HG02798 (cell line): ENCODE results near the gene RACK1.

Experiments
- ATAC-seq: cut with Tn5 transposase; IDR thresholded peaks from one replicate; pipeline ENCODE4 v1.9.1; 2021; ENCODE audit warnings: mild to moderate bottlenecking; ENCODE audit not compliant: unreplicated experiment, poor library complexity

The RACK1 gene

DNA sequence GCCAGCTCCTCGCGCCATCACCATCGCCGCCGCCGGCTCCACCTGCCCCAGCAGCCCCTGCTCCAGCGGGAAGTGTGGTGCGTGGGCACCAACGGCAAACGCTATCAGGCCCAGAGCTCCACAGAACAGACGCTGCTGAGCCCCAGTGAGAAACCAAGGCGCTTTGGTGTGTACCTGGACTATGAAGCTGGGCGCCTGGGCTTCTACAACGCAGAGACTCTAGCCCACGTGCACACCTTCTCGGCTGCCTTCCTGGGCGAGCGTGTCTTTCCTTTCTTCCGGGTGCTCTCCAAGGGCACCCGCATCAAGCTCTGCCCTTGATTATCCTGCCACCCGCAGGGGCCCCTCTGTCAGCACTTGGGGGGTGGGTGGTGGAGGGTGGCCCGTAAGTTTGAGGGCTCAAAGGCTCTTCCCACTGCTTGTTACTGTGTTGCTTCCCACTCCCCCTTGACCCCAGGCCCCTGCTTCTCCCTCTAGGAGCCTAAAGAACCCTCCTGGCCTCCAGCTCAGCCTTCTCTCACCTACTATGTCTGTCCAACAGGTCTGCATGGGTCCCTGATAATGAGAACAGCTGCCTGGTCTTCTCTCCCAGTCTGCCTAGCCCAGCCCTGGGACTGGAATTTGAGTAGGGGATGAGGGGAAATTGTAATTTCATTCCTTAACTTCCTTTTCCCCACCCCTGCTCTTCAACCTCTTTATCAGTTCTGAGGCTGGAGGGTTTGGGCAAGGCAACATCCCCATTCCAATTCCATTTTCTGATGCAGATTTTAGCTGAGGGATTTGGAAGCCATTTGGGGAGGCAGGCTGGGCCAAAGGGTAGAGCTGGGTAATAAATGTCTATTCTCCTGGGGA is 9.0 kb downstream of the RACK1 start:
- no peak for ATAC-seq

DNA sequence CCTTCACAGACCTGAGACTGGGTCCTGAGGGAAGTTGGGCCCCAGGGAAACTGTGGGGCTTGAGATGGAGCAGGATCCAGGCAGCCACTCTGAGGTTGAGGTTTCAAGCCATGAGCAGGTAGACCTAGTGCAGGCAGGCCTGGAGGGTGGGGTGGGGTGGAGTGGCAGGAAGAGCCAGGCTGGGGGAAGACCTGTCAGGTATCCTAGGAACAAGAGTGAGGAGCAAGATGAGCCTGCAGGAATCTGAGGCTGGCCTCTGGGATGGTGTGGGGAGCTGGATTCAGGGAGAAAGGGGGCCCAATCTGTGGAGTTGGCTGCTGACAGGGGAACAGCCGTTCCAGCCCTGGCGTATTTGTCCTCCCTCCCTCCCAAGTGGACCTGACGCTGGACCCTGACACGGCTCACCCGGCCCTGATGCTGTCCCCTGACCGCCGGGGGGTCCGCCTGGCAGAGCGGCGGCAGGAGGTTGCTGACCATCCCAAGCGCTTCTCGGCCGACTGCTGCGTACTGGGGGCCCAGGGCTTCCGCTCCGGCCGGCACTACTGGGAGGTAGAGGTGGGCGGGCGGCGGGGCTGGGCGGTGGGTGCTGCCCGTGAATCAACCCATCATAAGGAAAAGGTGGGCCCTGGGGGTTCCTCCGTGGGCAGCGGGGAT is 9.8 kb downstream of the RACK1 start:
- no peak for ATAC-seq

DNA sequence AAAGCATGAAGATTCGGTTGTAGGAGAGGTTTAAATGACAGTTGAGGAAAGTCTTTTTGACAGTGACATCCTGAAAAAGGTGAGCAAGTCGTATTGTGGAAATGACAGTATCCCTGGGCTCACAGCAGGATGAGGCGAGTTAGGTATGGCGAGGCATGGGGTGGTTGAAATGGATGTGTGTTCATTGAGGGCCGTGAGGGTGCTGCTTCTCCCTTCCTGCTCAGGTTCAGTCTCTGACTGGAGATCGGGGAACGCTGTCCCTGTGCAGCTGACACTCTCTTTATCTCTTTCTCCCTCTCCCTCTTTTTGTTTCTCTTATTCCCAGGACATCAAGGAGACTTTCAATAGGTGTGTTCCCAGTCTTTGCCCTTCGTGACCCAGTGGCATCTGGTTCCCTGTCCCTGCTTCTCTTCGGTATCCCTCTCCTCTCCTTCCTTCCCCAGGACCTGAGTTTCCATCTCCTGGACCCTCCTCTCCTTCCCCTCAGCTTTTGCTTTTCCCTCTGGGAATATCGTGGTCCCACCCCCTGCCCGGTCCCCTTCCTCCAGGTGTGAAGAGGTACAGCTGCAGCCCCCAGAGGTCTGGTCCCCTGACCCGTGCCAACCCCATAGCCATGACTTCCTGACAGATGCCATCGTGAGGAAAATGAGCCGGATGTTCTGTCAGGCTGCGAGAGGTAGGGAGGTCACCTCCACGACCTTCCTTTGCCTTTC is 10.5 kb downstream of the RACK1 start:
- ATAC-seq = no peak

DNA sequence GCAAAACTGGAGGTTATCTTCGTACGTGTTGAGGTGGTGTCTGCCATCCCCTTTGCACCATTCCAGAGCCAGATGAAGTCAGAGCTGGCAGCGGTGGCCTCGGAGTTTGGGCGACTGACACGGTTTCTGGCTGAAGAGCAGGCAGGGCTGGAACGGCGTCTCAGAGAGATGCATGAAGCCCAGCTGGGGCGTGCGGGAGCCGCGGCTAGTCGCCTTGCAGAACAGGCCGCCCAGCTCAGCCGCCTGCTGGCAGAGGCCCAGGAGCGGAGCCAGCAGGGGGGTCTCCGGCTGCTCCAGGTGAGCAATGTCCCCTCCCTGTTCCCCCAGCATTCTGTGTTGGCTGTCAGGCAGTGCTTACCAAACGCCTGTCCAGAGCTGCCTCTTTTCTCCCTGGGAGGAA is 11.1 kb downstream of the RACK1 start:
- ATAC-seq = no peak

DNA sequence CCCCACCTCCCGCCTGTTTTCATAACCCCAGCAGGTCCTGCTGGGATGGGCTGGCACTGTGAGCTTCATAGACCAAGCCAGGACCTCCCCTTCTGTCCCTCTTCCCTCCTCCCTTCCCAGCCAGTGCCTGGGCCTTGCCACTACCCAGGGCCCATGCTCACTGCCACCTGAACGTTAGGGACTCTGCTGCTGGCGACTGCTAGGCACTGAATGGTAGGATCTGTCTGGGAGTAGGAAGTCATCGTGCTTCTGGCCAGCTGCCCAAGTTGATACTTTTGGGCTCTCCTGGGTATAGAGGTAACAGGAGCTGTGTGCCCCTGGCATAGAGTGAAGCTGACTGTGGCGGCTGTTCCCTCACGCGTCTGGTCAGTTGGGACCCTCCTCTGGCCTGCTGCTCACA is 12.3 kb downstream of the RACK1 start:
- ATAC-seq = no peak

DNA sequence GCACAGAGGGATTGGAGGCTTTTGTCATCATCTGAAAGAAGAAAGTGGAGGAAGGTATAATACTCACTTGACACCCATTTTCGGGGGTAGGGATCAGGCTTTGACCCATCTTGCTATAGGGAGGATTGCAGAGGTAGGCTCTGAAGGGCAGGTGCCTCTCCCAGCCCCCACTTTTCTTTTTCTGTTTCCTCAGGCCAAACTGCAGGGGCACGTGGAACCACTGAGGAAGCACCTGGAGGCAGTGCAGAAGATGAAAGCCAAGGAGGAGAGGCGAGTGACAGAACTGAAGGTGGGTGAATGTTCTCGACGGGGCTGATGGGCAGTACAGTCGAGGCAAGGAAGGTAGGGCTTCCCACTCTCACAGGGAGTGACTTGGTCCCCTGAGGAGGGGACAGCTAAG is 13.2 kb downstream of the RACK1 start:
- no peak for ATAC-seq

DNA sequence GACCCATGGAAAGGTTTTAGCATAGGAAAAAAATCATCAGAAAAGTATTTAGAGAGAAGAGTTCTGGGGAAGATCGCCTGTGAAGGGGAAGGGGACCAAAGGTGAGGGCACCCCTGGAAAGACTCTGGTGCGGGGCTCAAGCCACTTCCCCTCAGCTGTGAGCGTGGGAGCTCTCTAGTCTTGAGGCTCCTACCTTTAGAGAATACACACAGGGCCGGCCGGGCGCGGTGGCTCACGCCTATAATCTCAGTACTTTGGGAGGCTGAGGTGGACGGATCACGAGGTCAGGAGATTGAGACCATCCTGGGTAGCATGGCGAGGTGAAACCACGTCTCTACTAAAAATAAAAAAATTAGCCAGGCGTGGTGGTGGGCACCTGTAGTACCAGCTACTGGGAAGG is 13.7 kb downstream of the RACK1 start:
- no peak for ATAC-seq

DNA sequence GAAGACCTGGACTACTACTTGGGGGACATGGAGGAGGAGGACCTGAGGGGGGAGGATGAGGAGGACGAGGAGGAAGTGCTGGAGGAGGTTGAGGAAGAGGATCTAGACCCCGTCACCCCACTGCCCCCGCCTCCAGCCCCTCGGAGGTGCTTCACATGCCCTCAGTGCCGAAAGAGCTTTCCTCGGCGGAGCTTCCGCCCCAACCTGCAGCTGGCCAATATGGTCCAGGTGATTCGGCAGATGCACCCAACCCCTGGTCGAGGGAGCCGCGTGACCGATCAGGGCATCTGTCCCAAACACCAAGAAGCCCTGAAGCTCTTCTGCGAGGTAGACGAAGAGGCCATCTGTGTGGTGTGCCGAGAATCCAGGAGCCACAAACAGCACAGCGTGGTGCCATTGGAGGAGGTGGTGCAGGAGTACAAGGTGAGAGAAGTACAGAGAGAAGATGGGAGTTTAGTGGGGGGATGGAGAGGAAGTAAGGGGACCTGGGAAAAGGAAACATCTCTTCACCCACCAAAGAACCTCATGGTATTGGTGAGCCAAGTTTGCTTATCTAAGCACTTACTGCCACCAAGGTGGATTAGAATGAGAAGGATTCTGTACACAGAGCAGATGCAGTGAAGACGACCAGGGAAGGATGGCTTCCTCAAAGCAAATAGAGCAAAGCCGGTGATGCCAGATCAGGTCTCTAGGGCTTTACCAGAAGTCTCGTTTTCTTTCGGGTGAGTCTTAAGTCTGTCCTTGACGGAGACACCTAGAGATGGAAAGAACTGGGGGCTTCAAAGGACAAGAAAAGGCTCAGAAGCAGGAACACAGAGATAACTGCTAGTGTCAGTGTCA is 19.1 kb downstream of the RACK1 start:
- ATAC-seq = no peak

GRCh38 chr5:181223729-181224389 is 19.8 kb downstream of the RACK1 start:
- ATAC-seq = peak; percentile 0

DNA sequence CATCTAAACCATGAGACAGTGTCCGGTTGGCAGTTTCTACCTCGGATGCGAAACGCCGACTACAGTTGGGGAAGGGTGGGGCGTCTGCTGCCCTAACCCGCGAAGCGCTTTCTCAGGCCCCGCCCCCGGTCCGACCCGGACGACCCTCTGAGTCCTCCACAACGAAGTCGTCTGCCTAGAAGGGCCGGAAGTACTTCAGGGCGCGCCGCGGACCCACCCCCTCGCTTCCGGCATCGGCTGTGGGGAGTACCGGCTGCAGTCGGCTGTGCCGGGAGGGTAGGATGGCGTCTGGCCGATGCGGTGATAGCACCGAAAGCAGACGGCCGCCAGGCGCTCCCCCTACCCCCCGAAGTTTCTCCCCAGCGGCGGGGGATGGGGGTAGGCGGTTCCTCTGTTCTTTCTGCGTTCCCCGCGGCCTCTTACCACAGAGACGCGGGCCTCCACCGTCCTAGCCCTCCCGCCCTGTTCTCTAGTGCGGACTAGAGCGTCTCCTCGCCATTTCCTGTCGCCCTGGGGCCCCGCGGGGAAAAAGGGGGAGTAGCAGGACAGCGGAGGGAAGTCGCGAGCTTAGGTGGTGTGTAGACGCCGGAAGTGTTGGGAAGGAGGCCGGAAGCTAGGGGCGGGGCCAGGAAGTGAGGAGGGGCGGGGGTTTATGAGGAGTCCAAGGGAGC is 20.5 kb downstream of the RACK1 start, which contains the start of gene TRIM41:
TSS of gene TRIM41 (plus strand) at position 224 of the 671 bp plus-strand sequence. CDS start 719 bp downstream, outside the sequence.
- ATAC-seq = peak; percentile 69

DNA sequence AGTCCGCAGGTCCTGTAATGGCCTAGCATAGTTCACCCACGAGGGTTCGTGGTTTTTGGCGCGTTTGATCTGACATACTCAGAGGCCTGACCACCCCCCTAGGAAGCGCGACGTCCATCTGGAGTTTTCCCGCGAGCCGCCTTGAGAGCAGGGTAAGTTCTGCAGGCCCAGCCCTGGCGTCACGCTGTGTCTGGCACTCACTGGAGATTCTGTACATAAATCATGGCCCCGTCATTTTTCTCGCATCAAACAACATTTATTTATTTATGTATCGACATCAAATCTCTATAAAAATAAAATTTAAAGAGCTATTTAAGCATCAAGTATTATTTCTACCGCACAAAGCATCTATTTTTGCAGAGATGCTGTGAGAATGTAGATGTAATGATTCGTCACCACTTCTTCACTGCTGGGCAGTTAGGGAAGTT is 21.1 kb downstream of the RACK1 start:
- peak; percentile 1 for ATAC-seq

DNA sequence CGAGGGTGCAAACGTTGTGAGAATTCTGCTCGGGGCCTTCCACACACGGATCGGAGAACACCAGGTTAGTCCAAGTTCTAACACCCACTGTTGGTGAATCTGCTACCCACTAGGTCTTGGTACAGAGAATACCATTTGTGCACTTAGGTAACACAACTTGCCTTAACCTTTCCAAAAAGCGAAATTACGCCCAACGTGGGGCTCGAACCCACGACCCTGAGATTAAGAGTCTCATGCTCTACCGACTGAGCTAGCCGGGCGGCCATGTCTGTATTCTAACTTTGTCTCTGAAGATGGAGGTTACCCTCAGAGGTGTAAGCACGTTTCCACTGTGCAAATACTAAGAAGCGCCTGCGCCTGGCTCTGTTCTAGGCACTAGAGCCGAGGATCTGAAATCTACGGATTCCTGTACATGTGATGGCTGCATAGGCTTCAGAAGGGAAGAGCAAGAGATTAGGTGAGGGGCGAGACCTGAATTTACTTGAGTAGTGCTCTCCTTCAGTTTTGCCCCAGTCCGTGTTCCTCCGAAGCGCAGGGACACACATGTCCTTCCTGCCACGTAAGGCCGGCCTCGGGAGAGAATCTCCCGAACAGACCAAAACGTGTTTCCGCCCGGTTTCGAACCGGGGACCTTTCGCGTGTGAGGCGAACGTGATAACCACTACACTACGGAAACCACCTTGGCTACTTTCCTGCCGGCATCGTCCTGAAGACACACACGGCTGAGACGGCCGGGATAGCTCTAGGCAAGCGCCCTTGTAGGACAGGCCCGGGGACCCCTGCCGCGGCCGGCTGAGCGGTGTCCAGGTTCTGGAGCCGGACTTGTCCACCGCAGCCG is 21.7 kb downstream of the RACK1 start:
- ATAC-seq = peak; percentile 31

- ATAC-seq = no peak
Observed at GRCh38 chr5:181221105-181221791, 22.5 kb downstream of the RACK1 start.

DNA sequence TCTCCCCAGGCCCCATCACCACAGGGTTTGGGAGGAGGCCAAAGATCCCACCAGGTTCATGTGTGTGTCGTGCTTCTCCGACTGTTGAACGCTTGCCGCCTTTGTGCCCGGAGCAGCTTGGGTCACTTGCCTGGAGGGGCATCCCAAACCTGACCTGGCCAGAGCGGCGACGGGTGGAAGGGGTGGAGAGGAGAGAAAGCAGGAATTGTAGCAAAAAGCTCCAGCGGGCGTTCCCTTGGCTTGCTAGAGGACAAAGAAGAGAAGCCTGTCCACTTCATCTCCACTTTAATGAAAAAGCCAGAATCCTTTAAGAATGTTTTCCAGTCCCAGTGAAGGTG is 23.6 kb downstream of the RACK1 start:
- ATAC-seq = no peak

DNA sequence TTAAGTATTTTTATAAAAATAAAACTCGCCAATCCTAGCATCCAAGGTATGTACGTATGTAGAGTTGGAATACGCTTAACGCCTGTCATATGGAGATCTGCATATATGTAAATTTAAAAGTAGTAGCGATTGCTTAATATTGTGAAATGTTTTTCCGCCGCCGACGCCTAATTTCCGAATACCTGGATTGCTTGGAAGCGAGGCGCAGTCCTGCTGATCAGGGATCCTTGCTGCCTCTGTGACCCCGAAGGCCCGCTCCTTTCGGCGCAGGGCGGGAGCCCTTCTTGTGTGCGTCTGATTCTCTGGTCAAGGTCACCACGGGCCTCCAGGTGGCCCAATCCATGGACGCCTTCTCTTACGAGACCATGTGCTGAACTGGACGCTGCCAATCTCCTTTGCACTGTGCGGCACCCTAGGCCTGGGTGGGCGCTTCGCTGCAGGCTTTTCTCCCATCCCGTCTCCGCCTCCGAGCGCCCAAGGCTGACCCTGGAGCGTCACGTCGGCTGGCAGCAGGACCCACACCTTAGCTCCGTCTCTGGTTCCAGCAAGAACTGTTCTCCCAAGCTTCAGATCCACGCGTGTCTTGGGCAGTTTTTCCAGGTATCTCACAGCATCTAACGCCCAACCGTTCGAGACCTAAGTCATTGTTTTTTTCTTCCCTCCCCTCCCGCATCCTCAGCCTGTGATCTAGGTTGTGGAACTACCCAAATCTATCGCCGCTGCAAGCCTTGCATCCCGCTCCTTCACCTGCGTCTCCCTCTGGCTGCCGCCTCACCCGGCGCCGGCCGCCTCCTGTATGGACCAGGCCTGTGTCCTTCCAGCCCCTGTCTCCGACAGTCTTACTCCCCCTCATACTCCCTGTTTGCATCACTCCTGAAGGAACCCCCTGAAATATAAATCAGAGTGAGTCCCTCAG is 24.2 kb downstream of the RACK1 start:
- ATAC-seq = no peak

DNA sequence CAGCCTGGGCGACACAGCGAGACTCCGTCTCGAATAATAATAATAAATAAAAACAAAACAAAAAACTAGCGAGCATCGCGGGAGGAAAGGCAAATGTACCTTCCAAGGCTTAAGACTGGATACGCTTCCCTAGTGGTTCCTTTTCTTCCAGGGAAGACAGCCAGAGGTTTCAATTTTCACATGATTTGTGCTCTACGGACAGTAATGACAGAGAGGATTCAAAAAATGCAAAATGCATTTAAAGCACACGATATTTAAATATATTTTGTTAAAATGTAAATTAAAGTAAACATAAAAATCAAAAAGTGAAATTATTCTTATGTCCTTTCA is 24.9 kb downstream of the RACK1 start:
- ATAC-seq = no peak

DNA sequence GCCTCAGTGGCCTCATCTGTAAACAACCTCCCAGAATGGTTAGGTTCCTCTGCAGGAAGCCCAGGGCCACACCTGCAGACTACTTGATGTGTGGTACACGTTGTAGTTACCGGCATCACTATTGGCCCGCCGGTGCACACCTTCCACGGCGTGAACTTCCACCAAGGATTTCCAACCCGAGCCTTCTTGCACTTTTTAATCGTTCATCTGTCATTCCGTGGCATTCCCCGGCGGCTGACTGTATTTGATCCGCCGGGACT is 26.0 kb downstream of the RACK1 start:
- ATAC-seq = peak; percentile 17
